ENCODE results near the gene NFYB. TPM values are rescaled to one million over a fixed set of nuclear protein-coding genes. Genes with fewer than 3 reads are reported as not detected.

The NFYB gene
- polyA plus RNA-seq (2012; ENCODE audit: insufficient read length, low read depth) = 10.8 TPM

DNA sequence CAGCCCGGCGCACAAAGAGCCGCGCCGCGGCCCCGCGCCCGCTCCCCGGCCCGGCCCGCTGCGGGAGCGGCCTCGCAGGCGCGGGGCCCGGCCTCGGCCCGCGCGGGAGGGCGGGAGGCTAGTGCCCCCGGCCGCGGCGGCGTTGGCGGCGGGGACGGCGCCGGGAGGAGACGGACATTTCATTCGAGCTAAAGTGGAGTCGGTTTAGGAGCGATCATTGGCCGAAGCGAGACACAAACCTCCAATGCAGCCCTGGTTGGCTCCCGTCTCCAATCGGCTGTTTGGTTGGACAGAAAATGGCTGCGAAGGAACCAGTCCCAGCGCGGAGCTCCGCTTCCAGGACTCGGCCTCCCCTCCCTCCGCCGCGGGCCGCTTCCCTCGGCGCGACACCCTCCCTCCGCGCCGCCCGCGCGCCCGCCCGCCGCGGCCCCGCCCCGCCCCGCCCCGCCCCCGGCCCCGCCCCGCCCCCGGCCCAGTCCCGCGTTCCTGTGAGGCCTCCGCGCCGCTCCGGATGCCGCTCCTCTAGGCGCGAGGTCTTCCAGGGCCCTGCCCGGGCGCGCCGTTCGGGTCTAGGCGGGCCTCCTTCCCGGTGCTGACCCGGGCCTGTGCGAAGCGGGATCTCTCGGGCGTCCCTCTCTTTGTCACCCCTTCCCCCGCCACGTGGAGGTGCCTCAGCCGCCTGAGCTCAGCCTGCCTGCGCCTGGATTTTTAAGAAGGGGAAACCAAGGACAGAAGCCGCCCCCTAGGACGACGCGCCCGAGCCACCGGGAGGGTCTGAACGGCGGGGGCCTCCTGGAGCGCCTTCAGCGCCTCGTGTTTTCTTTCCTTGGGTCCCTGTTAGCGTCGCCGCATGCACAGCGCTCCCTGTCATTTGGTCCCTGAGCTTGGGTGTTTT is at the start of gene NFYB:
NFYB (minus strand) TSS at position 309 of the 895 bp plus-strand sequence. CDS start 2,757 bp downstream, outside the sequence.
- peak; percentile 73 for TF ChIP-seq FOXP2 (optimal IDR thresholded peaks at IDR 0.05; ENCODE audit: borderline replicate concordance, extremely low read depth, extremely low read length, insufficient read depth)
- TF ChIP-seq, protein P1, sequence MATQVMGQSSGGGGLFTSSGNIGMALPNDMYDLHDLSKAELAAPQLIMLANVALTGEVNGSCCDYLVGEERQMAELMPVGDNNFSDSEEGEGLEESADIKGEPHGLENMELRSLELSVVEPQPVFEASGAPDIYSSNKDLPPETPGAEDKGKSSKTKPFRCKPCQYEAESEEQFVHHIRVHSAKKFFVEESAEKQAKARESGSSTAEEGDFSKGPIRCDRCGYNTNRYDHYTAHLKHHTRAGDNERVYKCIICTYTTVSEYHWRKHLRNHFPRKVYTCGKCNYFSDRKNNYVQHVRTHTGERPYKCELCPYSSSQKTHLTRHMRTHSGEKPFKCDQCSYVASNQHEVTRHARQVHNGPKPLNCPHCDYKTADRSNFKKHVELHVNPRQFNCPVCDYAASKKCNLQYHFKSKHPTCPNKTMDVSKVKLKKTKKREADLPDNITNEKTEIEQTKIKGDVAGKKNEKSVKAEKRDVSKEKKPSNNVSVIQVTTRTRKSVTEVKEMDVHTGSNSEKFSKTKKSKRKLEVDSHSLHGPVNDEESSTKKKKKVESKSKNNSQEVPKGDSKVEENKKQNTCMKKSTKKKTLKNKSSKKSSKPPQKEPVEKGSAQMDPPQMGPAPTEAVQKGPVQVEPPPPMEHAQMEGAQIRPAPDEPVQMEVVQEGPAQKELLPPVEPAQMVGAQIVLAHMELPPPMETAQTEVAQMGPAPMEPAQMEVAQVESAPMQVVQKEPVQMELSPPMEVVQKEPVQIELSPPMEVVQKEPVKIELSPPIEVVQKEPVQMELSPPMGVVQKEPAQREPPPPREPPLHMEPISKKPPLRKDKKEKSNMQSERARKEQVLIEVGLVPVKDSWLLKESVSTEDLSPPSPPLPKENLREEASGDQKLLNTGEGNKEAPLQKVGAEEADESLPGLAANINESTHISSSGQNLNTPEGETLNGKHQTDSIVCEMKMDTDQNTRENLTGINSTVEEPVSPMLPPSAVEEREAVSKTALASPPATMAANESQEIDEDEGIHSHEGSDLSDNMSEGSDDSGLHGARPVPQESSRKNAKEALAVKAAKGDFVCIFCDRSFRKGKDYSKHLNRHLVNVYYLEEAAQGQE (IDR thresholded peaks at IDR 0.05; ENCODE audit: insufficient read depth in 1 of 2, low read depth in 2 of 2, low read length in 2 of 2) = 0 out of 4 replicates have a peak, but pooled peaks of 1 of the 2 experiments have one; percentile 43
- peak; percentile 92 for TF ChIP-seq TAF1 (IDR thresholded peaks at IDR 0.05; ENCODE audit: borderline replicate concordance, insufficient read depth, low read length)
- TF ChIP-seq POLR2AphosphoS5 (IDR thresholded peaks at IDR 0.05; ENCODE audit: low read depth, low read length) = peak; percentile 72
- no peak for TF ChIP-seq SIN3A (IDR thresholded peaks at IDR 0.05; ENCODE audit: borderline replicate concordance, insufficient read depth, low read length)

DNA sequence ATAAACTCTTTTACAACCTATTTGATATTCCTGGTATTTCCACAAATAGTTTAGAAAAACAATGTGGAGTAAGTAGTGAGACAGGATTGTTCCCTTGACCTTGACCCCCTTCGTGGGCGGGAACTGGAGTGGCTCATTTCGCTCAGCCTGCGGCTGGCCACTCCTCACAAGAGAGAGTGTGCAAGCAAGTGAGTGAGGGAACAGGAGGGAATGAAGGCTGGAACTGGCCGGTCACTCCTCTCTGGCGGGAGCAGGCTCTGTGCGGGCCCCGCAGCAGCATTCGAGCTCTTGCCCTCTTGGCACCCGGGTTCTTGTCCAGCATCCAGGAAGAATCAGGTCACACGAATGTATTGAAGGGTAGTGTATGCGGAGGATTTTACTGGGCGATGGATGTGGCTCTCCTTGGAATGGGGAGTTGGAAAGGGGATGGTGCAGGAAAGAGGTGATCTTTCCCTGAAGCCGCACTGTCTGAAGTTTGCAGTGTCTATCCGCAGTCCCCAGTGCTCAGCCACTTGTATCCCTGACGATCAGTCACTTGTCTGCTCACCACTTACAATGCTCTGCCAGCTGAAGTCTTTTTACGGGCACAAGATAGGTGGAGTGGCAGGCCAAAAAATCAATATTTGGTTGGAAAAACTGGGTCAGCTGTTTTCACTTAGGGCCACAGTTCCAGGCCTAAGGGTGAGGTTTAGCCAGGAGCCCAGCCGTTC is 49.6 kb upstream of the NFYB start:
- TF ChIP-seq, protein P1 (IDR thresholded peaks at IDR 0.05; ENCODE audit: insufficient read depth in 1 of 2, low read depth in 2 of 2, low read length in 2 of 2) = no peak
- TF ChIP-seq POLR2AphosphoS5 (IDR thresholded peaks at IDR 0.05; ENCODE audit: low read depth, low read length) (no peak), FOXP2 (optimal IDR thresholded peaks at IDR 0.05; ENCODE audit: borderline replicate concordance, extremely low read depth, extremely low read length, insufficient read depth) (no peak), SIN3A (IDR thresholded peaks at IDR 0.05; ENCODE audit: borderline replicate concordance, insufficient read depth, low read length) (no peak), TAF1 (IDR thresholded peaks at IDR 0.05; ENCODE audit: borderline replicate concordance, insufficient read depth, low read length) (no peak)

DNA sequence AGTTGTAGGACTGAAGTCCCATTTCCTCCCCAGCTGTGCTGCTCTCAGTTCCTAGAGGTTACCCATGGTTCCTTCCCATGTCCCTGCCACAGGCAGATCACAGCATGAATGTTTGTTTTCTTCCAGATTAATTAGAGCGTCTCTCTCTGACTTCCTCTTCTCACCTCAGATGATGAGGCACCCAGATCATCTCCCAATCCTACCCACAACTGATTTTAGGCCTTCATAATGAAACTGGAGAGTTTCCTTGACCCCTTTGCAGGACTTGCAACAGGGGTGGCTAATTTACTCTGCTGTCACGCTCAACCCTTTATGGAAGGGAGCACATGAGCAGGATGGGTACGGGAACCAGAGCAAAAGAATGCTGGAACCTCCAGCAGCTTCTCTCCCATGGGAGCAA is 45.4 kb upstream of the NFYB start:
- TF ChIP-seq, protein P1 (IDR thresholded peaks at IDR 0.05; ENCODE audit: insufficient read depth in 1 of 2, low read depth in 2 of 2, low read length in 2 of 2) = no peak
- TF ChIP-seq POLR2AphosphoS5 (IDR thresholded peaks at IDR 0.05; ENCODE audit: low read depth, low read length) (no peak), TAF1 (IDR thresholded peaks at IDR 0.05; ENCODE audit: borderline replicate concordance, insufficient read depth, low read length) (no peak), SIN3A (IDR thresholded peaks at IDR 0.05; ENCODE audit: borderline replicate concordance, insufficient read depth, low read length) (no peak), FOXP2 (optimal IDR thresholded peaks at IDR 0.05; ENCODE audit: borderline replicate concordance, extremely low read depth, extremely low read length, insufficient read depth) (no peak)

DNA sequence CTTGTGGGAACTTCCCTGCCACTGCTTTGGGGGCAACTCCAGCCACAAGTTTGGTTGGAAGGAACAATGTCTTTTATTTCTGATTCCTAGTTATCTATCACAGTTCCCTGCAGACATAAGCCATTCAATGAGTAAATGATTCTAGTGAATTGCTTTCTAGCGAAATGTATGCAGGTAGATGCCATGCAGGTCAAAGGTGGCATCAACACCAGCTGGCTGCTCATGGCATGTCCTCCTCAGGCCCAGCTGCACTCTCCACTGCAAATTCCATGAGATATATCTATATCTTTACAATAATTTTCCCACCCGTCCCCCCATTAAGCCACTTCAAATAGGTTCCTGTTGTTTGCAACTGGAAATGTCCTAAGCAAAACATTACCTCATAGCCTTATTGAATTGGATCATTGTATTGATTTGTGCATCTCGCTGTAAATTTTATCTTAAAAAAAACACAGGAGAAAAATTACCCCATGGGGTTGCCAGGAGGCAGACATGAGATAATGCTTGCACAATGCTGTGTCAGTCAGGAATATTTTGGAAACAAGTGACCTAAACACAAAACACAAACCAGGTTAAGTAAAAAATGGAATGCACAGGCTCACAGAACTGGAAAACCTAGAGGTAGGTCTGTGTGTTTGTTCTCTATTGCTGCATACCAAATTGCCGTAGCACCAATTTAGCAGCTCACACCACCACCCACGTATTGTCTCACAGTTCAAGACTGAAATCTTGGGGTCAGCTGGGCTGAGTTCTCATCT is 44.8 kb upstream of the NFYB start:
- no peak for TF ChIP-seq SIN3A (IDR thresholded peaks at IDR 0.05; ENCODE audit: borderline replicate concordance, insufficient read depth, low read length)
- no peak for TF ChIP-seq POLR2AphosphoS5 (IDR thresholded peaks at IDR 0.05; ENCODE audit: low read depth, low read length)
- TF ChIP-seq, protein P1 (IDR thresholded peaks at IDR 0.05; ENCODE audit: insufficient read depth in 1 of 2, low read depth in 2 of 2, low read length in 2 of 2) = no peak
- TF ChIP-seq FOXP2 (optimal IDR thresholded peaks at IDR 0.05; ENCODE audit: borderline replicate concordance, extremely low read depth, extremely low read length, insufficient read depth) = no peak
- TF ChIP-seq TAF1 (IDR thresholded peaks at IDR 0.05; ENCODE audit: borderline replicate concordance, insufficient read depth, low read length) = no peak

Measured in PFSK-1 (cell line).